Calu3 (cell line): ENCODE measurements around the gene GAS6. TPM values are rescaled to one million over a fixed set of nuclear protein-coding genes. Genes with fewer than 3 reads are reported as not detected.

Experiments used
- BruUV-seq: library from RNA; stranded (reverse); fragments of 400-500 nt; replicated peaks from 2 replicates; lab custom pipeline; 2021; lab: Mats Ljungman, UMichigan
- CTCF ChIA-PET: fragments of 300-600 bp; sonication (Branson Sonifier 250); formaldehyde crosslinking; loops from one replicate; lab custom pipeline; 2022; ENCODE audit warnings: antibody characterized with exemption; lab: Charles Lee
- DNase-seq: peaks from one replicate; pipeline ENCODE4 v3.0.0; 2022
- H3K27ac Mint-ChIP-seq: one replicate; pipeline ENCODE4 v1.8.0; 2022; ENCODE audit warnings: mixed read lengths; ENCODE audit not compliant: unreplicated experiment
- H3K27me3 Mint-ChIP-seq: one replicate; pipeline ENCODE4 v1.8.0; 2022; ENCODE audit warnings: mixed read lengths; ENCODE audit not compliant: unreplicated experiment
- H3K36me3 Mint-ChIP-seq: one replicate; pipeline ENCODE4 v1.8.0; 2022; ENCODE audit warnings: mild to moderate bottlenecking, moderate library complexity, mixed read lengths; ENCODE audit not compliant: insufficient read depth, unreplicated experiment
- H3K4me1 Mint-ChIP-seq: one replicate; pipeline ENCODE4 v1.8.0; 2022; ENCODE audit warnings: mild to moderate bottlenecking, low read depth, mixed read lengths; ENCODE audit not compliant: unreplicated experiment
- H3K4me3 Mint-ChIP-seq: one replicate; pipeline ENCODE4 v1.8.0; 2022; ENCODE audit warnings: mild to moderate bottlenecking, low read depth, moderate library complexity, mixed read lengths; ENCODE audit not compliant: unreplicated experiment
- H3K9me3 Mint-ChIP-seq: one replicate; pipeline ENCODE4 v1.8.0; 2022; ENCODE audit warnings: low read depth, mixed read lengths; ENCODE audit not compliant: unreplicated experiment
- intact Hi-C: fragments of 100-400 bp; cut with micrococcal nuclease; formaldehyde crosslinking; loops from one replicate; pipeline ENCODE4 v1.10.0; 2022; ENCODE audit not compliant: unreplicated experiment
- total RNA-seq: library from RNA; stranded (reverse); gene quantifications from 2 replicates; pipeline ENCODE4 v1.2.3, GENCODE V29; 2022
- TF ChIP-seq, protein P1 (sequence below): fragments of 200-600 bp; IDR thresholded peaks from one replicate; pipeline ENCODE4 v1.8.0; 2022; ENCODE audit warnings: antibody characterized with exemption; ENCODE audit not compliant: unreplicated experiment

Gene GAS6
- total RNA-seq, 1 experiment from 2014 or later, result 0.42 TPM

DNA sequence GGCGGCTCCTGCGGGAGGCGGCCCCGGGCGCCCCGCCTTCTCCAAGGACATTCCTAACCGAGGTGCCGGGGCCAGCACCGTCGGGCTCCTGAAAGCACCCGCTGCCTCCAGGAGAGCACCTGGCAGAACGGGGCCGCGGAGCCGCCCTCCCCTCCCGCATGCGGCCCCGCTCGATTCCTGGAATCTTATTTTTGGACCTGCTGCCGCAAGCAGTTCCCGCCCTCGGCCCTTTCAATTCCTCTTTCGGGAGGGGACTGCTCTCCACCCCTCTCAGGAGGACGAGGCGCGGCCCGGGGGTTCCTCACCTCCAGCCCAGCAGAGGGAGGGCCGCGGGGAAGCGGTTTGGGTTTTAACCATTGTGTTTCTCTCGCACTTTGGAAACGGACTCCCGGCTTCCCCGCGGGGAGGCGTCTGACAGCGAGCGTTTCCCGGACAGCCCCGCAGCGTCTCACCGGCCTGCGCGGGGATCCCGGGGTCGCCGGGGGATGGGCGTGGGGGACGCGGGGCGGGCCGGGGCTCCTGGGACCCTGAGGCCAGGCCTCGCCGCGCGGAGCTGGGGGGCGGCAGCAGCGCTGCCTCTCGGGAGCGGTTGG is 849 bp downstream of the GAS6 start:
- BruUV-seq, result no TSS peak
- CTCF ChIA-PET, result no interaction called here
- intact Hi-C loops, result no loop called here
- DNase-seq, result no peak
- Mint-ChIP-seq H3K27ac (no peak overlapping the region), H3K4me1 (no peaks in the 10 kb centered on the region), H3K36me3 (no peaks in the 10 kb centered on the region), H3K4me3 (no peak overlapping the region), H3K9me3 (no peaks in the 10 kb centered on the region), H3K27me3 (peaks cover 6% of the 10 kb centered on the region)
- TF ChIP-seq, protein P1, sequence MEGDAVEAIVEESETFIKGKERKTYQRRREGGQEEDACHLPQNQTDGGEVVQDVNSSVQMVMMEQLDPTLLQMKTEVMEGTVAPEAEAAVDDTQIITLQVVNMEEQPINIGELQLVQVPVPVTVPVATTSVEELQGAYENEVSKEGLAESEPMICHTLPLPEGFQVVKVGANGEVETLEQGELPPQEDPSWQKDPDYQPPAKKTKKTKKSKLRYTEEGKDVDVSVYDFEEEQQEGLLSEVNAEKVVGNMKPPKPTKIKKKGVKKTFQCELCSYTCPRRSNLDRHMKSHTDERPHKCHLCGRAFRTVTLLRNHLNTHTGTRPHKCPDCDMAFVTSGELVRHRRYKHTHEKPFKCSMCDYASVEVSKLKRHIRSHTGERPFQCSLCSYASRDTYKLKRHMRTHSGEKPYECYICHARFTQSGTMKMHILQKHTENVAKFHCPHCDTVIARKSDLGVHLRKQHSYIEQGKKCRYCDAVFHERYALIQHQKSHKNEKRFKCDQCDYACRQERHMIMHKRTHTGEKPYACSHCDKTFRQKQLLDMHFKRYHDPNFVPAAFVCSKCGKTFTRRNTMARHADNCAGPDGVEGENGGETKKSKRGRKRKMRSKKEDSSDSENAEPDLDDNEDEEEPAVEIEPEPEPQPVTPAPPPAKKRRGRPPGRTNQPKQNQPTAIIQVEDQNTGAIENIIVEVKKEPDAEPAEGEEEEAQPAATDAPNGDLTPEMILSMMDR, result no peak

DNA sequence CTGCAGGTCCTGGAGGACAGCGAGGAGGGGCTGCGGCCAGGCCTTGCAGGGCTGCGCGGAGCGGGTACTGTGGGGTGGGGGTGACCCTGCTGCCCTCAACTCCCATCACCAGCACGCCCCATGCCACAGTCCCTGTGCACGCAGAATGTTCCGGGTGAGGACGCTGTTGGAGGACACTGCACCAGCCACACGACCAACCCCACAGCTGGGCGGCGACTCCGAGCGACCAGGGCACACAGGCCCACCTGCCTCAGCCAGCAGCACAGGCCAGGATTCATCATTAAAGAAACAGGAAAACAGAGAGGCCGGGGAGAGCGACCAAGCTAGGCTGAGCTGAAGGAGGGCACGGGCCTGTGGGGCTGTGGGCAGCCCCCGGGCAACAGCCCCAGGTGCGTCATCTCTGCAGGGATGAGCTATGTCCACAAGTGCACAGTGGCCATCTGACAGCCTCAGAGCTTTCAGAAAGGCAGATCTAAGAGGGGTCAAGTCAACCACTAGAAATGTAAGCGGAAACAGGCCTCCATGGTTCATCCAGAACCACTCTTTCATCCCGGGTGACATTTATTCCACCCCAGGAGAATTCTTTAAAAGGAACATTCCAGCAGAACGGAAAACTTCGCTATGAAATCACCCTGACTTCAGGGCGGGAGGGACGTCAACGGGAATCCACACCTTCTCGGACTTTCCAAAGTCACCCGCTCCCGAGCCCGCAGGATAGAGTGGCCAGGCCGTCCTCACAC is 1.5 kb downstream of the GAS6 start:
- H3K36me3 Mint-ChIP-seq, result no peaks in the 10 kb centered on the region
- DNase-seq, result no peak
- H3K27ac Mint-ChIP-seq, result no peak overlapping the region
- CTCF ChIA-PET, result no interaction called here
- H3K4me3 Mint-ChIP-seq, result peak overlapping the region; percentile 31
- no peaks in the 10 kb centered on the region for H3K27me3 Mint-ChIP-seq
- TF ChIP-seq, protein P1, result no peak
- no peaks in the 10 kb centered on the region for H3K9me3 Mint-ChIP-seq
- no peaks in the 10 kb centered on the region for H3K4me1 Mint-ChIP-seq
- BruUV-seq, result no TSS peak
- intact Hi-C loops, result no loop called here

DNA sequence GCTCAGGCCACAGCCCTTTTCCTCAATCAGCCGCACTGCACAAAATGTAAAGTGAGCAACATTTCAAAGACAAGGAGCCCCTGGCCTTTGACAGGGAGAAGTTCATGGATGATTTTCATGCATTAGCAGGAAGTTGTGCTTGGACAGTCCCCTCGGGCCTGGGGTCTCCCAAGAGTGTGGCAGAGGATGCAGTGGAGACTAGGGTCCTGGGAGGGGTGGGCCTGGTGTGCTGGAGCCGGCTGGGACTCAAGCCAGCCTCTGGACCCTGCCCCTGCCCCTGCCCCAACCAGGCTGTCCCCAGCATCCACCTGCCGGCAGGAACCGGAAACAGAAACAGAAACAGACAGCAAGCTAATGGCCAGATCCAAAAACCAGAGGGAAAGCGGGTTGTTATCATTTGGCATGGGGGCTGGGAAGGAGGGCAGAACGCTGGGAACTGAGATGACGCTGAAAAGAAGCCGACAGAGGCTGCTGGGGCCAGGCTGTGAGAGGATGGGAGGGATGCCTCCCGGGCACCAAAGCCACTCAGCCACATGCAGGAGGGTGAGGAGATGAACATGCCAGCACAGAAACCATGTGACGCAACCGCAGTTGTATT is 2.3 kb downstream of the GAS6 start:
- no peaks in the 10 kb centered on the region for H3K4me1 Mint-ChIP-seq
- H3K9me3 Mint-ChIP-seq, result no peaks in the 10 kb centered on the region
- DNase-seq, result no peak
- intact Hi-C loops, result no loop called here
- BruUV-seq, result no TSS peak
- TF ChIP-seq, protein P1, result no peak
- H3K4me3 Mint-ChIP-seq, result no peak overlapping the region
- CTCF ChIA-PET, result no interaction called here
- no peaks in the 10 kb centered on the region for H3K27me3 Mint-ChIP-seq
- H3K36me3 Mint-ChIP-seq, result no peaks in the 10 kb centered on the region
- H3K27ac Mint-ChIP-seq, result no peak overlapping the region

DNA sequence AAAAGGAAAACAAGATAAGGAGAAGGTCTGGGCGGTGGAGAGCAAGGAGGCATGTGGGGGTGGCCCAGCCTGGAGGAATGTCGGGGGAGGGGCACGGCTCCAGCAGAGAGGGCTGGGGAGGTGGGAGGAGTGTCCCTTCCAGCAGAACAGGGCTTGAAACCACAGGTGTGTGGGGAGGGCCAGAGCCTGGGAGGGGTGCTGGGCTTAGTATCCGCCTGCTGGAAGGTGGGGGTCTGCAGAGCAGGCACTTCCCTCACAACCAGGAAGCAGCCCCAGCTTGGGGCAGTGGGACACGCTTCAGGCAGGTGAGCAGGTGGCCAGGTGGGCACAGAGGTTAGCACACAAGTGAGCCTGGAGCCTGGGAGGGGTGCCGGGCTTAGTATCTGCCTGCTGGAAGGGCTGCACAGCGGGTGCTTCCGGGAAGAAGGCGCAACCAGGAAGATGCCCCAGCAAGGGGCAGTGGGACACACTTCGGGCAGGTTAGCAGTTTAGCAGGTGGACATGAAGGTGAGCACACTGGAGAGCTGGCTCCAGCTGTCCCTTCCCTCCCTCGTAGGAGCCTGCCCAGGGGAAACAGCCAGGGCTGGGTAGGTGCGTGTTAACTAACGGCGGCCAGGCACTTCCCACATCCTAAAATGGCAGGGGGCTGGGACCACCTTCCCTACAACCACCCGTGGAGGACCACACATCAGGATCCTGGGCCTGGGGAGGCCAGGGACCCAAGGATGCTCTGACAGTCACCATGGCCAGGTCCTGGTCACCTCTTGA is 3.0 kb downstream of the GAS6 start:
- intact Hi-C loops, result no loop called here
- no peak overlapping the region for H3K27ac Mint-ChIP-seq
- DNase-seq, result no peak
- H3K9me3 Mint-ChIP-seq, result no peaks in the 10 kb centered on the region
- no peak overlapping the region for H3K4me3 Mint-ChIP-seq
- no peaks in the 10 kb centered on the region for H3K4me1 Mint-ChIP-seq
- no TSS peak for BruUV-seq
- H3K27me3 Mint-ChIP-seq, result no peaks in the 10 kb centered on the region
- CTCF ChIA-PET, result no interaction called here
- TF ChIP-seq, protein P1, result no peak
- no peaks in the 10 kb centered on the region for H3K36me3 Mint-ChIP-seq
